ENCODE measurements around the gene BTBD8. TPM values are rescaled to one million over a fixed set of nuclear protein-coding genes. Genes with fewer than 3 reads are reported as not detected.
"Not testable (repeated sequence)": the region's sequence is repeated elsewhere in the genome, so short reads cannot be mapped to it uniquely, and the experiment has no call there.

BTBD8 gene
- total RNA-seq, 4 donors from 2014 or later, result 1.4 to 6.7 (median 6.4) TPM

DNA sequence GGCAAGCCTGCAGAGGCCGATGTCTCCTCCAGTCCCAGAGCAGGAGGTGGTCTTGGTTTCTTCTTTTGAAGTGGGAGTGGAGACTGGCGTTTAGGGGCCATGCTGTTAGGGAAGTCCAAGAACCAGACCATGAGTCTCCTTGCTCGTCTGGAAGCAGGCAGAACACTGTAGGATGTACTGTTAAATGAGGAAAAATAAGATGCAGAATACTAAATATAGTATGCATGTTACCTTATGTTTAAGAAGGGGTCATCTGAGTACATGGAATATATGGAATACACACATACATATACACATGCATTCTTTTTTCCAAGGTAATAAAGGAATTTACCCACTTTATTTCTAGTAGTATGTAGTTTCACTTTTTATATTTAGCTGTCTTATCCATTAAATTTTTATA is 4.8 kb upstream of the BTBD8 start, which contains the start of gene SETSIP:
TSS of gene SETSIP (minus strand) at position 101 of the 400 bp plus-strand sequence. CDS start at position 101, 0 bp downstream.
- Histone ChIP-seq H3K27ac (no peak within 1 kb of the TSS), H3K36me3 (no peaks in the 10 kb centered on the region), H3K27me3 (no peaks in the 10 kb centered on the region), H3K9me3 (no peaks in the 10 kb centered on the region), H3K4me3 (no peak within 1 kb of the TSS), H3K4me1 (peaks cover 0 to 4% (median 0%) of the 10 kb centered on the region in 4 donors)
- intact Hi-C loops (cut with DNase I; ENCODE audit: low total_unique reads), result no loop called here
- in situ Hi-C loops (cut with MboI; ENCODE audit: low pct_ligation_motif_present in 1 of 4, low pct_unique_long_range_greater_than_20kb in 1 of 4, low sequenced_read_pairs in 3 of 4), result no loop called here
- no peak for DNase-seq
- no peak for TF ChIP-seq EP300 (IDR thresholded peaks at IDR 0.05; ENCODE audit: low read depth)
- TF ChIP-seq POLR2AphosphoS5 (IDR thresholded peaks at IDR 0.05), result no peak
- TF ChIP-seq POLR2A (IDR thresholded peaks at IDR 0.05), result no peak
- TF ChIP-seq, protein P1, sequence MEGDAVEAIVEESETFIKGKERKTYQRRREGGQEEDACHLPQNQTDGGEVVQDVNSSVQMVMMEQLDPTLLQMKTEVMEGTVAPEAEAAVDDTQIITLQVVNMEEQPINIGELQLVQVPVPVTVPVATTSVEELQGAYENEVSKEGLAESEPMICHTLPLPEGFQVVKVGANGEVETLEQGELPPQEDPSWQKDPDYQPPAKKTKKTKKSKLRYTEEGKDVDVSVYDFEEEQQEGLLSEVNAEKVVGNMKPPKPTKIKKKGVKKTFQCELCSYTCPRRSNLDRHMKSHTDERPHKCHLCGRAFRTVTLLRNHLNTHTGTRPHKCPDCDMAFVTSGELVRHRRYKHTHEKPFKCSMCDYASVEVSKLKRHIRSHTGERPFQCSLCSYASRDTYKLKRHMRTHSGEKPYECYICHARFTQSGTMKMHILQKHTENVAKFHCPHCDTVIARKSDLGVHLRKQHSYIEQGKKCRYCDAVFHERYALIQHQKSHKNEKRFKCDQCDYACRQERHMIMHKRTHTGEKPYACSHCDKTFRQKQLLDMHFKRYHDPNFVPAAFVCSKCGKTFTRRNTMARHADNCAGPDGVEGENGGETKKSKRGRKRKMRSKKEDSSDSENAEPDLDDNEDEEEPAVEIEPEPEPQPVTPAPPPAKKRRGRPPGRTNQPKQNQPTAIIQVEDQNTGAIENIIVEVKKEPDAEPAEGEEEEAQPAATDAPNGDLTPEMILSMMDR (IDR thresholded peaks at IDR 0.05), result no peak
- 76 to 82% methylated on average over 3 of the region's 3 CpGs for WGBS, 2 donors (ENCODE audit: low coverage in 1 of 2)

DNA sequence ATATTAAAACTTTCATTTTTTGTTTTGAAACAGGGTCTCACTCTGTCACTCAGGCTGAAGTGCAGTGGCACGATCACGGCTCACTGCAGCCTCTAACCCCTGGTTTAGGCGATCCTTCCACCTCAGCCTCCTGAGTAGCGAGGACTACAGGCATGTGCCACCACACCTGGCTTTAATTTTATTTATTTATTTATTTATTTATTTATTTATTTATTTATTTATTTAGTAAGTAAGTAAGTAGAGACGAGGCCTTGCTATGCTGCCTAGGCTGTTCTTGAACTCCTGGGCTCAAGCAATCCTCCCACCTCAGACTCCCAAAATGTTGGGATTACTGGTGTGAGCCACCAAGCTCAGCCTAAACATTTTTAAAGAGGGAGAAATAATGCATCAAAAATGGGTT is 3.8 kb upstream of the BTBD8 start:
- no peak for DNase-seq
- no peaks in the 10 kb centered on the region for H3K36me3 ChIP-seq
- no peak for TF ChIP-seq EP300 (IDR thresholded peaks at IDR 0.05; ENCODE audit: low read depth)
- TF ChIP-seq, protein P1 (IDR thresholded peaks at IDR 0.05), result no peak
- TF ChIP-seq POLR2AphosphoS5 (IDR thresholded peaks at IDR 0.05), result no peak
- no peak for TF ChIP-seq POLR2A (IDR thresholded peaks at IDR 0.05)
- peaks cover 0 to 9% (median 0%) of the 10 kb centered on the region in 4 donors for H3K4me1 ChIP-seq
- WGBS, 2 donors (ENCODE audit: low coverage in 1 of 2), result 90 to 92% methylated on average over 4 to 5 of the region's 5 CpGs
- H3K4me3 ChIP-seq, result no peak overlapping the region
- intact Hi-C loops (cut with DNase I; ENCODE audit: low total_unique reads), result no loop called here
- H3K27me3 ChIP-seq, result no peaks in the 10 kb centered on the region
- in situ Hi-C loops (cut with MboI; ENCODE audit: low pct_ligation_motif_present in 1 of 4, low pct_unique_long_range_greater_than_20kb in 1 of 4, low sequenced_read_pairs in 3 of 4), result no loop called here
- H3K9me3 ChIP-seq, result no peaks in the 10 kb centered on the region
- H3K27ac ChIP-seq, result no peak overlapping the region

DNA sequence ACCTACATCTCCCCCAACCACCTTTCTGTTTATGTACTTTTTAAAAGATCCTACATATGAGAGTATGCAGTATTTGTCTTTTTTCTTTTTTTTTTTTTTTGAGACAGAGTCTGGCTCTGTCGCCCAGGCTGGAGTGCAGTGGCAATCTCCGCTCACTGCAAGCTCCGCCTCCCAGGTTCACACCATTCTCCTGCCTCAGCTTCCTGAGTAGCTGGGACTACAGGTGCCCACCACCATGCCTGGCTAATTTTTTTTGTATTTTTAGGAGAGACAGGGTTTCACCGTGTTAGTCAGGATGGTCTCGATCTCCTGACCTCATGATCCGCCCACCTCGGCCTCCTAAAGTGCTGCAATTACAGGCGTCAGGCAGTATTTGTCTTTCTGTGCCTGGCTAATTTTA is 2.1 kb upstream of the BTBD8 start:
- H3K27me3 ChIP-seq; intact Hi-C loops (cut with DNase I; ENCODE audit: low total_unique reads); in situ Hi-C loops (cut with MboI; ENCODE audit: low pct_ligation_motif_present in 1 of 4, low pct_unique_long_range_greater_than_20kb in 1 of 4, low sequenced_read_pairs in 3 of 4); H3K9me3 ChIP-seq; H3K4me3 ChIP-seq; H3K27ac ChIP-seq; H3K36me3 ChIP-seq; DNase-seq: not testable (repeated sequence)
- 91 to 92% methylated on average over 8 of the region's 8 CpGs for WGBS, 2 donors (ENCODE audit: low coverage in 1 of 2)
- peaks cover 0 to 11% (median 0%) of the 10 kb centered on the region in 4 donors for H3K4me1 ChIP-seq

DNA sequence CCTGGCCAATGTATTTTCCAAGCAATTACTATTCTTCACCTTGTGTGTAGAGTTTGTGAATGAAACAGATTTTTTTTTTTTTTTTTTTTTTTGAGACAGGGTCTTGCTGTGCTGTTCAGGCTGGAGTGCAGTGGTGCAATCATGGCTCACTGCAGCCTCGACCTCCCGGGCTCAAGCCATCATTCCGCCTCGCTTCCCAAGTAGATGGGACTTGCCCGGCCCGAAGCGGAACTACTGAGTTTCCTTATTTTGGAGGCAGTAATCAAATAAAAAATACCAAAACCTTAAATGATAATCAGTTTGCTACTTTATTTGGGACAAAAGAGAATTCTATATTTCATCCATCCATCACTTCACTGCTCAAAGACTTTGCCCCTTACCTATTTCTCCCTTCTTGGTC is 704 bp upstream of the BTBD8 start:
- no peaks in the 10 kb centered on the region for H3K27me3 ChIP-seq
- no peaks in the 10 kb centered on the region for H3K36me3 ChIP-seq
- intact Hi-C loops (cut with DNase I; ENCODE audit: low total_unique reads), result no loop called here
- H3K4me3 ChIP-seq, result peak overlapping the region in 2 of 4 donors; percentile 66 to 86
- no peaks in the 10 kb centered on the region for H3K9me3 ChIP-seq
- no peak for DNase-seq
- in situ Hi-C loops (cut with MboI; ENCODE audit: low pct_ligation_motif_present in 1 of 4, low pct_unique_long_range_greater_than_20kb in 1 of 4, low sequenced_read_pairs in 3 of 4), result no loop called here
- WGBS, 2 donors (ENCODE audit: low coverage in 1 of 2), result 92 to 100% methylated on average over 2 to 7 of the region's 7 CpGs
- TF ChIP-seq EP300 (IDR thresholded peaks at IDR 0.05; ENCODE audit: low read depth) (no peak), POLR2AphosphoS5 (IDR thresholded peaks at IDR 0.05) (no peak), POLR2A (IDR thresholded peaks at IDR 0.05) (no peak)
- TF ChIP-seq, protein P1 (IDR thresholded peaks at IDR 0.05), result no peak
- peaks cover 0 to 11% (median 0%) of the 10 kb centered on the region in 4 donors for H3K4me1 ChIP-seq
- peak overlapping the region in 1 of 4 donors; percentile 82 for H3K27ac ChIP-seq

DNA sequence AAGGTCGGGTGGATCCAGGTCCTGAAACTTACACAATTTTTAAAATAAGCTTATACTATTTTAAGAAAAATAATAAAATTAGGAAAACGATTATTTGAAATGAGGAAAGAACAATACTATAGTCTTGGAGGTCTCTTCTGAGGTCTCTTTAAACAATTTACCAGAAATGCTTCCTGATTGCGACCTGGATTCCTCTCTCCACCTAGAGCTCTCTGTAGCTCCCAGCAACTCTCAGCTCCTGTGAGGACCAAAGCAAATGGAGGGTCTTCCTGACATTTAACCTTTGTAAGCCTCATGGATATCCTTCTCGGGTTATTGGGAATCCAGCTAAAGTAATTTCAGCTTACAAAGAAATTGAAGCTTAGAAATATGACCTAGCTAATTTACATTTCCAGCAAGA is 886 bp downstream of the BTBD8 start:
- peaks cover 0 to 8% of the 10 kb centered on the region in 2 donors for H3K9me3 ChIP-seq
- peak overlapping the region; percentile 45 to 86 (median 66) for H3K4me3 ChIP-seq
- WGBS, 2 donors (ENCODE audit: low coverage in 1 of 2), result 20 to 28% methylated on average over 4 of the region's 4 CpGs
- peaks cover 0 to 11% (median 0%) of the 10 kb centered on the region in 4 donors for H3K4me1 ChIP-seq
- DNase-seq, result no peak
- H3K27ac ChIP-seq, result peak overlapping the region; percentile 71 to 82 (median 82)
- intact Hi-C loops (cut with DNase I; ENCODE audit: low total_unique reads) (no loop called here), in situ Hi-C loops (cut with MboI; ENCODE audit: low pct_ligation_motif_present in 1 of 4, low pct_unique_long_range_greater_than_20kb in 1 of 4, low sequenced_read_pairs in 3 of 4) (no loop called here)
- no peaks in the 10 kb centered on the region for H3K36me3 ChIP-seq
- H3K27me3 ChIP-seq, result no peaks in the 10 kb centered on the region
- TF ChIP-seq POLR2AphosphoS5 (IDR thresholded peaks at IDR 0.05) (no peak), POLR2A (IDR thresholded peaks at IDR 0.05) (no peak), EP300 (IDR thresholded peaks at IDR 0.05; ENCODE audit: low read depth) (no peak)
- TF ChIP-seq, protein P1 (IDR thresholded peaks at IDR 0.05), result no peak

Data from transverse colon (tissue), 4 donors.